CD4-positive, alpha-beta T cell treated with Interferon alpha-2 for 1 hour (primary cell): Measurements from ENCODE around the gene CNKSR3.
"Not testable (repeated sequence)": the region's sequence is repeated elsewhere in the genome, so short reads cannot be mapped to it uniquely, and the experiment has no call there.

Experiments used
- DNase-seq, 2 donors: peaks; one replicate each; pipeline ENCODE4 v3.0.0-alpha.2; 2020 to 2022

The CNKSR3 gene

GRCh38 chr6:154510144-154510905, at the start of gene CNKSR3:
Gene CNKSR3 (minus strand): TSS chr6:154510685. CDS start chr6:154510114, 571 bp downstream.
- no peak for DNase-seq

DNA sequence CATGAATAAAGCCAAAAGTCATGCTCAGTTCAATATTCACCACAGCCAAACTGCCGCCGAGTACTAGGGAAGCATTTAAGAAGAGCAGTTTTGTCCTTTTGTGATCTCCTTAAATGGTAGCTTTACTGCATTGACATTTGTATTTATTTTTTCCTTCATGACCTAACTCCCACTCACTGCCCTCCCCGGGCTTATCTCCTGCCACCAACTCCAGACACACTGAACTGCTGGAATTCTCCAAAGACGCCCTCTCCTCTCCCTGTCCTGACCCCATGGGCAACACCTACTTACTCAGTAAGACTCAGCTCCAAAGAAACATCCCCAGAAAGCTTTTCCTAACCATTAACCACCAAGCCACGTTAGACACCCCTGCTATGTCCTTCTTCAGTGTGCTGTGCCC, 48.5 kb upstream of the CNKSR3 start:
- no peak for DNase-seq

DNA sequence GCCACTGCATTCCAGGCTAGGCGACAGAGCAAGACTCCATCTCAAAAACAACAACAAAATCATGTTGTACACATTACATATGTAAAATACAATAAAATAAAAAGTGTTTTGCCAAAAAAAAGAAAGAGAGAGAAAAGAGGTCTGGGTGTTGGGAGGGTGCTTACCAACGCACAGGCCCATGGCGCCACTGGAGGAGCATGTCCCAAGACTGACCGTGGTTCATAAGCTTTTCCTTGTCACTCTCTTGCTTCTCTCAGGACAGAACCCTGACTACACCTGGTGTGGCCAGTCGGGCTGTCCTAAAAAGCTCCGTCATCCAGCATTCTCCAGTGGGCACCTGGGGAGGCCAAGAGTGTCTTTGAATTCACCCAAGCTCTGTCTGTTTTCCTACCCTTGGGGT, 48.0 kb upstream of the CNKSR3 start:
- DNase-seq: no peak

DNA sequence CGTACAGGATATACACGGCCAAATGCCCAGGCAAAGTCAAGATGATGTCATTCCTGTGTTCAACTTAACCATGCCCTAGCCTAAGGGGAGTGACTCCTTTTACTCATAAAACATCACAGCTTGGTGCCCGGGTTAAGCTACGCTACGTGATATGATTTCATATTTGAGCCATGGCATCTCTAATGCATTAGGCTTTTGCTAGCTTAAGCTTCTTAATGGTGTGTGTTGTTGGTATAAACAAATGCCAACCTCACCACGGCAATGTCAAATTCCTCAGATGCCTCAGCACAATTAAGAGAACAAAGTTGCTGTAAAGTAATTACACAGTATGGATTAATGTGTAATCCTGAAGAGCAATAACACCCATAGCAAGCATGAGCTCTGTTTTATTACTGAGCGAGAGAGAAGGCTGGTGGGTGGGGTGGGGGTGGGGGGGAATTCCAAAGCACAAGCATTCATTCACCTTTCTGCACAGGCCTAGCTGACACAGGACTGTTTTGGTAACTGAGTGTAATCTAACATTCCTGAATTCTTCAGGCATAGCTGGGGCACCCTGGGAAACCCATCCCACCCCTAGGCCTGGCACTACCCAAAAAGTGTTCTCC, 44.7 kb upstream of the CNKSR3 start:
- no peak for DNase-seq

DNA sequence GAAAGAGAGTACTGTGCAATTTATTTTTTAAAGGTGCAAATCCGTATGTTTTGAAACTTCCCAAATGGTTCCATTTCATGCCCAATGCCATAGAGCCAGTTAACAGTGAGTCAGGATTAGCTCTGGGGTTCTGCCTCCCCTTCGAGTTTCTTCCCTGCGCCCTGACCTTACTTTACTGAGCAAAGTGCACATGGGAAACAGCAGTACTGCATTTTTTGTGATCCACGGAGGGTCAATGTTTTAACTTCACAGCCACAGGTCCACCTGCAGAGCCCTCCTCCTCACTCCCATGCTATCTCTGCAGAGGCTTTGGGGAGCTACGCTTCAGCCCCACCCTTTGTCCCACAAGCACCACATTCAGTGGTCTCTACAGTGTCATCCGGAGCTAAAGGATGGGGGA, 44.0 kb upstream of the CNKSR3 start:
- DNase-seq: no peak

DNA sequence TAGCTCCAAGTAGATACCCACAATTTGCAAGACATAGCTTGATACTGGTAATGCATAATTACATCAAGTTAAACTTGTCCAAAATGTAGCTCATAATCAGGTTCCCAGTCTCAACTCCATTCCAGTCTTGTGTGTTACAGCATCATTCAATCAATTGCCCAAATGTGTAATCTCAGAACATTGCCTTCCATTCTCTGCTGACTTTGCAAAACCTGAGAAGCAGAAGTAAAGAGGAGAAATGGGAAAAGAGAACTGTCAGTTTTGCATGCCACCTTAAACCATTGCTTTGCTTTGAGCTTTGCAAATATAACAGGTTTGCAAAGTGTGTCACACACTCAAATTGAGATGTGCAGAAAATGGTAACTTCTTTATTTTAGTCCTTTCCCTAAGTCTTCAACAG, 40.3 kb upstream of the CNKSR3 start:
- no peak for DNase-seq

GRCh38 chr6:154549179-154549578, 38.7 kb upstream of the CNKSR3 start:
- no peak for DNase-seq

GRCh38 chr6:154548130-154548830, 37.8 kb upstream of the CNKSR3 start:
- DNase-seq: no peak

- no peak for DNase-seq
Observed at GRCh38 chr6:154543628-154544027, 33.1 kb upstream of the CNKSR3 start.

- DNase-seq: no peak
Observed at GRCh38 chr6:154542747-154543146, 32.3 kb upstream of the CNKSR3 start.

GRCh38 chr6:154541837-154542236, 31.4 kb upstream of the CNKSR3 start:
- not testable (repeated sequence) for DNase-seq

DNA sequence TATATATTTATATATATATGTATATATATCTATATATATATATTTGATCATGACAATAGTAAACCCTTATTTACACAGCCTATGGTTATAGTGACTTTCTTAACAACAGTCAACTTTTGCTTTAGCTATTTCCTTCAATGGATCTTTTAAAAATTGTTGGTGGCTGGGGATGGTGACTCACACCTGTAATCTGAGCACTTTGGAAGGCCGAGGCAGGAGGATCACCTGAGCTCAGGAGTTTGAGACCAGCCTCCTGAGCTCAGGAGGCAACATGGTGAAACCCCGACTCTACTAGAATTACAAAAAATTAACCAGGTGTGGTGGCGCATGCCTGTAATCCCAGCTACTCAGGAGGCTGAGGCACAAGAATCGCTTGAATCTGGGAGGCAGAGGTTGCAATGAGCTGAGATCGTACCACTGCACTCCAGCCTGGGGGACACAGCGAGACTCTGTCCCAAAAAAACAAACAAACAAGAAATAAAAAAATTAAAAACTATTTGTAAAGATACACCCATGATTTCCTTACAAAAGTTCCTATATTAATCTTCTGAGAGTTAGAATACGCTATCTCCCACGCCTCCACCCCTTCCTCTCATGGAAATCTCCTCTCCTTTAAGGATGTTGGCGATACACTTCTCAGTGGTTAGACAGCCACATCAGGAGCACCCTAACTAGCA, 29.2 kb upstream of the CNKSR3 start:
- no peak for DNase-seq

DNA sequence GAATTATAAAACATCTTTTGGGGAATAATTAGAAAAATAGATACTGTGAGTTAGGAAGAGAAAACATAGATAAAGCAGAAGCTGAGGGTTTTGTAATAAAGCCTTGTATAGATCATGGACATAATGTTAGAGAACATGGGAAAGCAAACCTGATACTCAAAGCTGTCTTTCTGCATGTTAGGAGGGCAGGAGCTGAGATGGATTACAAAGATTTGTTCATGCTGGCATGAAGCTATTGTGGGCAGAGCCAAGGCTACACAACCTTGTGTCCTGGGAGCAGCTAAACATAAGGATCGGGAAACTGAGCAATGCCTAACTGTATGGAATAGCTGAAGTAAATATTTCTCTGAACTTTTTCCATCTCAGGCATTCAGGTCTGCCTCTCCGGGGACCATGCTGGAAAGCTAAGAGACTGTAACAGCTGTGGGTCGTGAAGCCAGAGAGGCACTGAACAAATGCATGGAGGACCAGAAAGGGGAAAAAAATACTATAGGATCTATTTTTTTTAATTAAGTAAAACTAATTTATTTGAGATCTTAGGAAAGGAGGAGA, 28.2 kb upstream of the CNKSR3 start:
- no peak for DNase-seq

GRCh38 chr6:154537511-154538325, 27.2 kb upstream of the CNKSR3 start:
- DNase-seq: no peak

- no peak for DNase-seq
Observed at GRCh38 chr6:154536999-154537398, 26.5 kb upstream of the CNKSR3 start.

- DNase-seq: no peak
Observed at GRCh38 chr6:154536255-154536654, 25.8 kb upstream of the CNKSR3 start.

GRCh38 chr6:154535851-154536250, 25.4 kb upstream of the CNKSR3 start:
- no peak for DNase-seq

DNA sequence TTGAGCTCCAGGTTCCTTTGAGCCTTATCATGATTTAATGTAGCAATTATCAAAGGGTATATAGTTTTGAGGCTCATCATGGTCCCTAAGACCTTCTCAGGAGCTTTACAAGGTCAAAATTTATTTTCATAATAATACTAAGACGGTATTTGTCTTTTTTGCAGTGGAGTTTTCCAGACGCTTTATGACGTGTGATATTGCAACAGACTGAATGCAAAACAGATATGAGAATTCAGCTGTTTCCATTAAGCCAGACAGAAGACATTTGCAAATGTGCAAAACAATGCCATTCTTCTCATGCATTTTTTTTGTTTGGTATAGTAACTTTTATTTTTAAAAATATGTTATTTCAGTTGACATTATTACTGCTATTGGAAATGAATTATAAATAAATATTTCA, 24.7 kb upstream of the CNKSR3 start:
- DNase-seq: no peak

DNA sequence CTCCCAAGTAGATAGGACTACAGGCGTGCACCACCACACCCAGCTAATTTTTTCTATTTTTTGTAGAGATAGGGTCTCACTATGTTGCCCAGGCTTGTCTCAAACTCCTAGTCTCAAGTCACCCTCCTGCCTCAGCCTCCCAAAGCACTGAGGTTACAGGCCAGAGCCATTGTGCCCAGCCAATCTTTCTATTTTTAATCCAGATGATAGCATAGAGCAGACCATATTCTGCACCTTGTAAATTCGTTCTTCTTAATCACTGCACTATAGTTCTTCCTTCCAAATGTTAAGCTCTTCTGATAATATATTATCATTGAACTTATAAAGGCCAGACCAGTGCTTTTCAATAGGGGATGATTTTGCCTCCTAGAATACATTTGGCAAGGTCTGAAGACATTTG, 24.0 kb upstream of the CNKSR3 start:
- no peak for DNase-seq

DNA sequence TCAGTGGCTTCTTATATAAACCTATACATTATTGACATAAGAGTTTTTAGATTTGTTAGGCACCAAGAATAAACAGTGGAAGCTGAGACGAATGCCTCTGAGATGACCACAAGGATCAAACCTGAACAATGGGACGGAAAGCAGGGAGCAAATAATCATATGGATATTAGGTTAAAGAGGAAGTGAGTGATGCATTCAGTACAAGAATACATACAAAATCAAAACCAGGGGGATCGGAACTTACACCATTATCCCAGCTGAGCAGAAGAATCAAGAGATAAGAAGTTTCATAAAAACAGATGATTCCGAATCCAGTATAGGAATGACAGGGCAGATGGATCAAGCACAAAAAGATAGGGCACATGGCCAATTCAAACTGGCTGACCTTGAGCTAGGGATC, 21.9 kb upstream of the CNKSR3 start:
- no peak for DNase-seq

- DNase-seq: no peak
Observed at GRCh38 chr6:154529957-154530356, 19.5 kb upstream of the CNKSR3 start.

- DNase-seq: no peak
Observed at GRCh38 chr6:154528310-154528915, 17.9 kb upstream of the CNKSR3 start.
